Thoracic aorta (tissue), 2 donors: ENCODE data around the gene ZNF365. TPM values are rescaled to one million over a fixed set of nuclear protein-coding genes. Genes with fewer than 3 reads are reported as not detected.
A peak's percentile ranks its signal among the peaks of the same experiment; 100 is the strongest.

ENCODE experiments used
- ATAC-seq: fragments of 150-250 bp; one replicate; pipeline ENCODE4 v1.8.0; 2017; ENCODE audit warnings: low read depth; ENCODE audit not compliant: insufficient number of reproducible peaks, low FRiP score
- DNase-seq: peaks from one replicate; pipeline ENCODE4 v3.0.0-alpha.2; 2020; ENCODE audit warnings: low spot score
- H3K27ac ChIP-seq, 2 donors: fragments of 200-600 bp; sonication (generic); 1 replicate in 1 of 2; 2 replicates in 1 of 2; pipeline ENCODE4 v1.5.1; 2016; ENCODE audit warnings: mild to moderate bottlenecking in 2 of 2, moderate library complexity in 2 of 2
- H3K27me3 ChIP-seq: fragments of 200-600 bp; sonication (generic); replicated peaks from 2 replicates; pipeline ENCODE4 v1.6.0; 2016; ENCODE audit warnings: mild to moderate bottlenecking; ENCODE audit not compliant: insufficient read depth
- H3K36me3 ChIP-seq: fragments of 200-600 bp; sonication (generic); one replicate; pipeline ENCODE4 v1.5.1; 2016
- H3K4me1 ChIP-seq, 2 donors: fragments of 200-600 bp; sonication (generic); 1 replicate in 1 of 2; 2 replicates in 1 of 2; pipeline versions ENCODE4 v1.5.1 to v1.6.0; 2016; ENCODE audit warnings: low read depth in 2 of 2, mild to moderate bottlenecking in 1 of 2; ENCODE audit not compliant: control insufficient read depth in 1 of 2
- H3K4me3 ChIP-seq: fragments of 200-600 bp; sonication (generic); 2 replicates; pipeline ENCODE4 v1.5.1; 2016; ENCODE audit warnings: mild to moderate bottlenecking
- H3K9me3 ChIP-seq: fragments of 200-600 bp; sonication (generic); 2 replicates; pipeline ENCODE4 v1.5.1; 2016
- CTCF ChIP-seq: fragments of 200-600 bp; sonication (generic); IDR thresholded peaks from one replicate; pipeline ENCODE4 v1.5.1; 2019; ENCODE audit warnings: antibody characterized with exemption
- total RNA-seq, 2 donors: library from RNA; depleted of rRNA; stranded (reverse); fragments of >200 nt; gene quantifications; one replicate each; pipeline versions ENCODE4 v1.1.0 to v1.2.3, GENCODE V29; 2016

Gene ZNF365
- total RNA-seq, 2 donors from 2014 or later = 2.2 to 6.4 TPM

GRCh38 chr10:62426086-62426485 lies 51.9 kb downstream of the ZNF365 start:
- no peak overlapping the region for H3K4me3 ChIP-seq
- H3K36me3 ChIP-seq = no peaks in the 10 kb centered on the region
- TF ChIP-seq CTCF = no peak
- no peak overlapping the region for H3K27ac ChIP-seq
- H3K27me3 ChIP-seq = no peaks in the 10 kb centered on the region
- H3K4me1 ChIP-seq = peaks cover 5 to 6% of the 10 kb centered on the region in 2 donors
- ATAC-seq = no peak
- H3K9me3 ChIP-seq = no peaks in the 10 kb centered on the region
- DNase-seq = no peak

GRCh38 chr10:62426600-62426999 lies 52.4 kb downstream of the ZNF365 start:
- peaks cover 5 to 11% of the 10 kb centered on the region in 2 donors for H3K4me1 ChIP-seq
- ATAC-seq = no peak
- H3K27me3 ChIP-seq = no peaks in the 10 kb centered on the region
- no peak overlapping the region for H3K27ac ChIP-seq
- DNase-seq = no peak
- H3K36me3 ChIP-seq = no peaks in the 10 kb centered on the region
- H3K9me3 ChIP-seq = no peaks in the 10 kb centered on the region
- no peak for TF ChIP-seq CTCF
- H3K4me3 ChIP-seq = no peak overlapping the region

- ATAC-seq (no peak), DNase-seq (no peak)
- Histone ChIP-seq H3K36me3 (no peaks in the 10 kb centered on the region), H3K4me1 (peaks cover 5 to 36% of the 10 kb centered on the region in 2 donors), H3K9me3 (no peaks in the 10 kb centered on the region), H3K27ac (no peak overlapping the region), H3K4me3 (no peak overlapping the region), H3K27me3 (no peaks in the 10 kb centered on the region)
- TF ChIP-seq CTCF = no peak
Observed at GRCh38 chr10:62430881-62431280, 56.7 kb downstream of the ZNF365 start.

GRCh38 chr10:62433181-62433692 lies 59.1 kb downstream of the ZNF365 start:
- no peak for TF ChIP-seq CTCF
- no peaks in the 10 kb centered on the region for H3K27me3 ChIP-seq
- DNase-seq (peak; percentile 59), ATAC-seq (peak; percentile 86)
- no peaks in the 10 kb centered on the region for H3K36me3 ChIP-seq
- H3K4me3 ChIP-seq = no peak overlapping the region
- no peaks in the 10 kb centered on the region for H3K9me3 ChIP-seq
- peak overlapping the region; percentile 72 to 77 for H3K27ac ChIP-seq
- peaks cover 5 to 36% of the 10 kb centered on the region in 2 donors for H3K4me1 ChIP-seq

- DNase-seq (no peak), ATAC-seq (no peak)
- Histone ChIP-seq H3K4me3 (no peak overlapping the region), H3K9me3 (no peaks in the 10 kb centered on the region), H3K27me3 (no peaks in the 10 kb centered on the region), H3K4me1 (peaks cover 5 to 36% of the 10 kb centered on the region in 2 donors), H3K27ac (peak overlapping the region; percentile 72 to 77), H3K36me3 (no peaks in the 10 kb centered on the region)
- TF ChIP-seq CTCF = no peak
Observed at GRCh38 chr10:62433901-62434300, 59.7 kb downstream of the ZNF365 start.
